HG02970 (cell line): ENCODE data around the gene BACH2.

Source experiments
- ATAC-seq: cut with Tn5 transposase; IDR thresholded peaks from one replicate; pipeline ENCODE4 v1.9.1; 2021; ENCODE audit warnings: mild to moderate bottlenecking, moderate library complexity, moderate number of reproducible peaks; ENCODE audit not compliant: unreplicated experiment, low FRiP score

BACH2 gene

DNA sequence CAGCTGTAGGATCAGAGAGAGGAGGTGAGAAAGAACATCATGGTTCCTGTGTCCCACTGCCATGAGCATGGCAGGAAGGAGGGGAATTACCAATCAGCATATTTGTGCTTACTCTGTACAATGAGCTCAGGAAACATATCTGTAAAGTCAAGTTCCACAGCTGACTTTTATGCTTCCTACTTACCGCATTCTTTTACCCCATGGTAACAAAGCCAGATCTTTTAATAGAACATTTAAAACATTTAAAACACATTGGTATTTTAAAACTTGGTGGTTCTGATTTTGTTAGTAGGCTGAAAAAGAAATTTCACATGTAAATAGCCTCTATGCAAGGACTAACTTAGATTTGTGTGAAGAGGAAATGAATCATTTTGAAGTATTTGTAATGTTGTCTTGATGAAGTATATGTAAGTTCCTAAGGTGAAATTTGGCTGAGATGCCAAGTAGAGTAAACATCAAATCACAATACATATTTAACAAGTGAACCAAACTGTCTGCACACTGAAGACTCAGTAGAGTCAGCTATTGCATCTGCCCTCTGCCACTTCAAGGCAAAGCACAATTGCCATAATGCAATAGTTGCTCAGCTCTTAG lies 287.6 kb downstream of the BACH2 start:
- ATAC-seq, result no peak

DNA sequence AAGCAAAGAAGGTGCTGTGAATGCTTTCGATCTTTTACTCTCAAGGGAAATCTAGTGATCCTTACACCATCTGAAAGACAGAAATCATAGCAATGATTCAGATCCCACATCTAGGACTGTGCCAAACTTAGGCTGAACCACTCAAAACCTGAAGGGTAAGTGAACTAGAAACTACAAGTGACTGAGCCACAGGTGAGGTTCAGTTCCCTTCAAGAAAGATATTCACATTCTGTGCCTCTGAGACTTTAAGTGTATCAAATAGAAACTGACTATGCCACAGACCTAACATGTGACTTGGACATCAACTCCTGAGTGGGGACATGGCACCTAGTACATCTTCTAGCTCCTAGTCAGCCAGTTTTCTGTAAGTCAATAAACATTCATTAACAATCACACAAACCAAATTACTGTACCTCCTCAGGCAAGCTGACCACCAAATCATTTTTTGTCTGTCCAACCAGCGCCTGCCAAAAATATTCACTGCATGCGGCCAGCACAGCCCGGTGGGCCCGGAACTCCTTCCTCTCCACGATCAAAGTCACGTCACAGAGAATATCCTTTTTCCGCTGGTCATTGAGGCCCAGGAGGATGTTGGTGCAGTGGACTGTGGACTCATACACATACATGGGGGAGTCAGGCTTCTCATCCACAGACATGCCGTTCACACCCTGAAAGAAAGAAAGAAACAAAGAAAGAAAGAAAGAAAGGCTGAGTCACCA lies 288.3 kb downstream of the BACH2 start:
- ATAC-seq, result no peak

DNA sequence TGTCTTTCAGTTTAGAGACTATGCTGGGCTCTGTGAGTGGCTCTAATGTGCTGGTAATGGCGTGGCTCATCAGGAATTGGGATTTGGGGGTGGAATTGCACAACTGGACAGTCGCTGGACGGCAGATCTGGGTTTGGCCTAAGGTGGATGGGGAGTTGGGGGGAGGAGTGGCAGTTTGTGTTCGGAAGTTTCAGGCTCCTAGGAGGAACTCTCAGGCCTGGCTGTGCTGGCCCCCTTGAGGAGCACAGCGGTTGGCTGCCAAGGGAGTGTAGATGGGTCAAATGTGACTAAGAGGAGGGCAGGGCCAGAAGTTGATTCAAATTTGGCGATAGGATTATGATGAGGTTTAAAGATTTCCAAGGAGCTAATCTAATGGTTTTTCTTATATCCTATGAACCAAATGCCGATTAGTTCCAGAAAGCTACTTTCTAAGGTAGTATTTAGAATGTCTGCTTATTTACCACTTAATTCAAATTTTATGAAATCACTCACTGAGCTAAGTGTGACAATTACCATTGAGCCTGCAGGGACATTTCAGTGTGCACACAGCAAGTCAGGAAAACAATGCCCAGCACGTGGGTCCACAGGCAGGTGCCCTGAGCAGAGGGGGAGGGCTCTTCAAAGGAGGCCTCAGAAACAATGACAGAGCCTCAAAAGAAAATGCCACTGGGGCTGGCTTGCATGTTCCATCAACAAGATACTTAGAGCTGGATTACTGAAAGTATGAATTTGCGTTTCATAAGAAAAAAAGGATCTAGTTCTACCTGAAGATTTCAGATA lies 291.4 kb downstream of the BACH2 start:
- no peak for ATAC-seq

DNA sequence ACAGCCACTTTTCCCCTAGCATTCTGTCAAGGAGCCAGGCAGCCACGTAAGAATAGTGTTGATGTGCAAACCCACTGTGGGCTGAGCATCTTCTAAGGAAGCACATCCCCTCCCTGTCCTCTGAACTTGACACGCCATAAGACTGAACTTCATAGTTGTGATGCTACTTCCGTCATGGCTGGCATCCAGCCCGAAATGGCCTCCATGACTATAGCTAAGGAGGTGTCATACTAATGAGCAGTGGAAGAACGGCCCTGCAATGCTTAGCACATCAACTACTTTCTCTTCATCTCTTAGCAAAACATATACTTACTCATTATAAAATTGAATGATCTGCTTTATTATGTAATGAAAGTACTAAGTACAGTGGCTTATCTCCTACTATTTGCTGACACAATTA lies 292.1 kb downstream of the BACH2 start:
- ATAC-seq, result no peak

GRCh38 chr6:90003941-90004340 lies 292.7 kb downstream of the BACH2 start:
- ATAC-seq, result no peak

DNA sequence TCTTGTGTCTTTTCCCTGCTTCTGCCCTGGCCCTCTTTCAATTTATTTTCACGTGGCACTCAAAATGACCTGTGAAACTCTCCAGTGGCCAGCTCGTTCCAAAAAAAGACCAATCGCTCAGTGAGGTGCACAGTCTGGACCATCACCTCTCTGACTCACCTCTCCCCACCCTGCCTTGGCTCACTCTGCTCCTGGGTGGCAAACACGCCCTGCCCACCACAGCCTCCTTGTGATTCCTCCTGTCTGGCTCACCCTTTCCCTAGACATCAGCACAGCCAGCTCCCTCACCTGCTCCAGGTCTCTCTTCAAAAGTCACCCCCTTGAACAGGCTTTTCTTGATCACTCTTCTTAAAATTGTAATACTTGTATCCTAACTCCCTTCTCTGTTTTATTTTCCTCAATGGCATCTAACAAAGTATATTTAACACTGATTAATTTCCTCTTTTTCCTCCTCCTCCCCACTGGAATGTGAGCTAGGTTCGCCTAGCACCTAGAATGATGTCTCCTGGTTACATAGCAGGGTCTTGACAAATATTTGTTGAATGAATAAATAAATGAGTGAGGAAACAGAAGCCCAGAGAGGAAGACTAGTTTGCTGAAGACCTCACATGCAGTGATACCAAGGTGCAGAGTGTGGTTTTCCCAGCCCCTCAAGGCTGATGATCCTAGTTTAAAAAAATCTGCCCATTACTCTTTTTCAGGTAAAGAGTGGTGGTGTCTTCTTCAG lies 293.4 kb downstream of the BACH2 start:
- ATAC-seq, result no peak

DNA sequence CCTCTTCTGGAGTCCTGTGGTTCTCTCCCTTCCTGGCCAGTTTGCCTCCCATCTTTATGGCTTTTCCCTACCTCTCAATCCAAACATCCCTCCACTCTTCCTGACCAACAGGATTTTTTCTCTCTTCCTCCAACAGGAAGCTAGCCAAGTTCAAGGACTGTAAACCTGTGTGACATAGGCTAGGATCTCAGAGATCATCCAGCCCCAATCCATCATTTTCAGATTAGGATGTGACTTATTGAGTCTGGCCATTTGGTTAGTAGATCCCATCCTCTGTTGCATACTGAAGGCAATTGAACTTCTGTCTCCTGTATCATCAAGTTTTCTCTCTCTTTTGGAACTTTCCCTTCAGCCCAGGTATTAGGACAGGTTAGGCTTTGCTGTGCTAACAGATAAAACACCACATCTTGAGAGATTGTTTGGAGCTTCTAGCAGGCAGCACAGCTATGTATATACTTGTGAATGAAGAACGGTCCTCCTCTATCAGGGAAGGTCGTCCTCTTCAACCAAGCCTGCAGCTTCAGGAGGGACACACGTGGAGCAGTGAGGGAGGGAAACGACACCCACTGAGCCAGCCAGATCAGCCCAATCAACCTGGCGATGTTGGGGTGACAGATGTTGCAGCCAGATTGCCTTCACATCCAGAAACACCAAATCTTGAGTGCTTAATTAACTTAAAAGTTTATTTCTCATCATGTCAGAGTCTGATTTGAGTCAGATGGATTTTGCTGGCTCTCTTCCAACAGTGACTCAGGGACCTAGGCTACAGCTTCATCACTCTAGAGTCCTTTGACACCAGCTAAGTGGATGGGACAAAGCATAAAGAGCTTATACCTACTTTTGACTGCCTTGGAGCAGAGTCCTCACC lies 295.5 kb downstream of the BACH2 start:
- ATAC-seq, result no peak

DNA sequence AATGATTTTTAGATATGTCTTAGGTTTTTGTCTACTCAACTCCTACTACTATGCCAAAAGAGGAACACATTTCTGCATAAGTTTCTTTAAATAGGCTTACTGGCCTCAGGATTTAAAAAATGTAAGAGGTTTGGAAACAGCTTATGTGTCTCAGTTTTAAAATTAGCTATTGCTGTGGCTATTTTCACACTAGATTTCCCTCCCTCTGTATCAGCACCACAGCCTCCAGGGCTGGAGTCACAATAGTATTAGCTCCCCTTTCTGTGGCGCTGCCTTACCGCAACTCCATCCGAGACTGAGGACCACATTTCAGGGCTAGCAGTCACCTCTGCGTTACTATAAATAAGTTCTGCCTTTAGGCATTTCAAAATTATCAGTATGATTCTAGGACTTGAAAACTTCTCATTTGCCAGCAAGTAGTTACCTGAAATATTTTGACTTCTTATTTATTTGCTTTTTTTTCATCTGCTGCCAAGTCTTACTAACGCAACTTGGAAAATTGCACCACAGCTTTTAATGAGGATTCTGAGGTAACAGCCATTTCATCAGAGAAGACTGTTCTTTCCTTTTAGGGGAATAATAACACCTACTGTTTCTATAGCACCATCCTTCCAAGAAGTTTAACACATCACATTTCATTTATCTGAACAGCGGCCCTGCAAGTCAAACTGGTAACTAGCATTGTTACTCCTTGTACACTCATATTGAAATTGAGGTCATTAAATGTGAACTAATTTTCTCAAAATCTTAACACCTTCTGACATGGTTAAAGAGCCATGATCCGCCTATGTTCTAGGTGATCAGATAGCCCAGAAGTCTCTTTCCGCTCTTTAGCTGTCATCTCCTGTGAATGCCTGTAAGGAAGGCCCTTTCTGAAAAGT lies 296.5 kb downstream of the BACH2 start:
- no peak for ATAC-seq

GRCh38 chr6:89999154-89999553 lies 297.5 kb downstream of the BACH2 start:
- ATAC-seq, result no peak

DNA sequence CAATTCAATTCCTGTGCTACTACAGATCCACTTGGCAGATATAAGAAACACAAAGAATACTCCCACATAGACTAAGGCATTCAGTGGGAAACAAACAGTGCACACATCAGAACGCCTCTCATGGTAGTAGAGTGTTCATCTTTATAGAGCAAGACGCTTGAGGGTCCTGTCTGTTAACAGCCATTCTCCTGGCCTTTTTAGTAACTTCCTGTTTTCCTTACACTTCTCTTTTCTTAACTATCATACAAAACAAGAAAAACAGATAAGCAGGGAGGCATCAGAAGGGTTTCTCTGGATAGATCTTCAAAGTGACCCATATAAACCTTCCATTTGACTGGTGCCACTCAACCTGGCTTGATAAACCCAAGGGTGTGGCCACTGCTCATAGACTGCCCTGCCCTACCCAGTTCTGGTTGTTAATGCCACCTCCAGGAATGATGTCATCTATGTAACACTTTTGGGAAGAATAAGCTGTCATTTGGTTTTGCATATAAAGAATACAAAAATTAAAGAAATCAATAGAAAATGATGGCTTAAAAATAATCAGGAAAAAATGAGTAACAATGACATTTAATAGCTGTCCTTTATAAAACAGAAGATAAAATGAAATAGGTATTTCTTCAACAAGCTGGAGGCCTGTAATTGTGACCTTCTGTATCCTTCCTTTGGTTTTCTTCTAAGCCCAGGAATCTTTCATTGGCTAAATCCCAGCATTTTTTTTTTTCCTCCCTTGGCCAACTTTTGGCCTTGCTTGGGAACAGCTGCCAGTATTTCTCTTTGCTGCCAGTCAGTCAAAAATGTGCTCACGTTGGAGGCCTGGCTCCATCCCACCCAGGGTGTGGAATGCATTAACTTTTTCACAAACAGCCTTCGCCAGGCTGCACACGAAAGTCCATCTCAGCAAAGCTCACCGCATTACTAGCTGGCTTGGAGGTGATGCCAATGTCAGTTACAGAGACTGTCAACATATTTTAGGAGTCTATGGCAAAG lies 298.9 kb downstream of the BACH2 start:
- ATAC-seq, result no peak

- no peak for ATAC-seq
These were observed 303.2 kb downstream of the BACH2 start for GRCh38 chr6:89993411-89993810.

- no peak for ATAC-seq
These were observed 303.8 kb downstream of the BACH2 start for GRCh38 chr6:89992818-89993217.

- no peak for ATAC-seq
These were observed 306.9 kb downstream of the BACH2 start for GRCh38 chr6:89989742-89990141.

GRCh38 chr6:89987830-89988229 lies 308.8 kb downstream of the BACH2 start:
- ATAC-seq, result no peak

- no peak for ATAC-seq
These were observed 309.5 kb downstream of the BACH2 start for GRCh38 chr6:89987140-89987539.

GRCh38 chr6:89986650-89987074 lies 310.0 kb downstream of the BACH2 start:
- no peak for ATAC-seq

DNA sequence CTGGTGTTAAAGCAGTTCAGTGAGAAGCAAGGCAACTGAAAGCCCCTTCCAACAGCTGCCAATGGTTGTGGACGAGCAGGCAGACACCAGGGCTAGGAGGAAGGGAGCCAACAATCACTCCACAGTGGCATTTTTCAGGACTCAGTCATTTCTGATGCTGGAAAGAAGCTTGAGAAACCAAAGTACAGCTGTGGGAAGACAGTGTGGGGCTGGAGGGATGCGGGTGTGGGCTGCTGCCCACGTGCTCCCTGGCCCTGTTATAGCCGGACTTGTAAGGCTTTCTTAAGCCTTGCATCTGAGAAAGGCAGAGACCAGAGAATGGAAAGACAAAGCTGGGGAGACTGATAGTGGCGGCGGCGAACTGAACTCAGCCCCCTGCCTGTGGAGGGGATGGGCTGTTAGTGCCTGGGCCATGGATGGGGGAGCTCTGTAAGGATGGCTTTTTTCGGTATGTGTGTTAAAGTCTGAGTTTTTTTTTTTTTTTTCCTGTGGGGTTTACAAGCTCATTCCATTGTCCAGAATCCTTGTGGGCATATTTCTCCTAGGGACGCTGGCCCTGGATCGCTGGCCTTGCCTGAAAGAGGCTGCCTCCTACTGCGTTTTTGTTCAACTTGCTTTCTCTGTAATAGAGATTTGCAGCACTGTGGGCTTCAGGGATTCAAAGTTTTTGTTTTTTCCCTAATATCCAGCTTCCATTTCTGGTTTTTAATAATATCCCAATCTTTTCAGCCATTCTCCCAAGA lies 310.7 kb downstream of the BACH2 start:
- ATAC-seq, result no peak
